H9 (cell line): ENCODE measurements around the gene DPCD. TPM values are rescaled to one million over a fixed set of nuclear protein-coding genes. Genes with fewer than 3 reads are reported as not detected.

Experiments
- DNase-seq: peaks from one replicate; pipeline ENCODE4 v3.0.0-alpha.2; 2017
- H2AFZ ChIP-seq: one replicate; pipeline ENCODE4 v1.6.1; 2013; ENCODE audit warnings: mild to moderate bottlenecking, low read length, control low read depth, moderate library complexity
- H2AK5ac ChIP-seq: 2 replicates; pipeline ENCODE4 v1.6.1; 2013; ENCODE audit warnings: low read length, control low read depth, mixed read lengths; ENCODE audit not compliant: insufficient read length
- H2BK120ac ChIP-seq: one replicate; pipeline ENCODE4 v1.6.1; 2013; ENCODE audit warnings: low read depth, mild to moderate bottlenecking, low read length, control low read depth, inconsistent platforms; ENCODE audit not compliant: poor library complexity, severe bottlenecking
- H2BK12ac ChIP-seq: 2 replicates; pipeline ENCODE4 v1.6.1; 2013; ENCODE audit warnings: low read length, control low read depth, mixed read lengths, low read depth; ENCODE audit not compliant: insufficient read length
- H2BK15ac ChIP-seq: 2 replicates; pipeline ENCODE4 v1.6.1; 2013; ENCODE audit warnings: low read depth, low read length, control low read depth
- H2BK20ac ChIP-seq: one replicate; pipeline ENCODE4 v1.6.1; 2013; ENCODE audit warnings: low read depth, mild to moderate bottlenecking, low read length, control low read depth, inconsistent platforms; ENCODE audit not compliant: poor library complexity, severe bottlenecking
- H2BK5ac ChIP-seq: 2 replicates; pipeline ENCODE4 v1.6.1; 2013; ENCODE audit warnings: low read length, control low read depth, mixed read lengths; ENCODE audit not compliant: insufficient read length
- H3K14ac ChIP-seq: 2 replicates; pipeline ENCODE4 v1.6.1; 2013; ENCODE audit warnings: low read length, control low read depth; ENCODE audit not compliant: insufficient read depth
- H3K18ac ChIP-seq: 2 replicates; pipeline ENCODE4 v1.6.1; 2013; ENCODE audit warnings: low read depth, mild to moderate bottlenecking, mixed read lengths, low read length, control low read depth; ENCODE audit not compliant: insufficient read length
- H3K23ac ChIP-seq: 2 replicates; pipeline ENCODE4 v1.6.1; 2013; ENCODE audit warnings: low read length, control low read depth, mixed read lengths, low read depth; ENCODE audit not compliant: insufficient read length
- H3K23me2 ChIP-seq: 2 replicates; pipeline ENCODE4 v1.6.1; 2013; ENCODE audit warnings: low read depth, mild to moderate bottlenecking, mixed read lengths, low read length, control low read depth; ENCODE audit not compliant: insufficient read length, poor library complexity, severe bottlenecking
- H3K27ac ChIP-seq: 2 replicates; pipeline ENCODE4 v1.5.1; 2013; ENCODE audit warnings: low read length, control low read depth, mixed read lengths, low read depth; ENCODE audit not compliant: insufficient read length
- H3K27me3 ChIP-seq: 2 replicates; pipeline ENCODE4 v1.6.1; 2013; ENCODE audit warnings: low read length, control low read depth, inconsistent platforms; ENCODE audit not compliant: insufficient read depth
- H3K4ac ChIP-seq: 2 replicates; pipeline ENCODE4 v1.6.1; 2013; ENCODE audit warnings: low read depth, mild to moderate bottlenecking, control low read depth, inconsistent platforms, low read length, moderate library complexity
- H3K4me1 ChIP-seq: 2 replicates; pipeline ENCODE4 v1.6.1; 2013; ENCODE audit warnings: low read length, control low read depth, inconsistent platforms; ENCODE audit not compliant: insufficient read depth
- H3K4me2 ChIP-seq: 2 replicates; pipeline ENCODE4 v1.6.1; 2013; ENCODE audit warnings: low read length, control low read depth, mixed read lengths; ENCODE audit not compliant: insufficient read length, insufficient read depth
- H3K56ac ChIP-seq: 2 replicates; pipeline ENCODE4 v1.6.1; 2013; ENCODE audit warnings: low read depth, mild to moderate bottlenecking, mixed read lengths, low read length, control low read depth; ENCODE audit not compliant: insufficient read length
- H3K79me1 ChIP-seq: 2 replicates; pipeline ENCODE4 v1.6.1; 2013; ENCODE audit warnings: low read depth, mild to moderate bottlenecking, moderate library complexity, low read length, control low read depth, inconsistent platforms; ENCODE audit not compliant: insufficient read depth, poor library complexity, severe bottlenecking
- H3K79me2 ChIP-seq: 2 replicates; pipeline ENCODE4 v1.6.1; 2013; ENCODE audit warnings: low read length, control low read depth, inconsistent platforms; ENCODE audit not compliant: insufficient read depth
- H3K9ac ChIP-seq: 2 replicates; pipeline ENCODE4 v1.6.1; 2013; ENCODE audit warnings: low read length, control low read depth, mixed read lengths; ENCODE audit not compliant: insufficient read length; ENCODE audit errors: extremely low read depth
- H3K9me3 ChIP-seq: one replicate; pipeline ENCODE4 v1.6.1; 2013; ENCODE audit warnings: low read depth, low read length, inconsistent platforms; ENCODE audit not compliant: control insufficient read depth
- H3T11ph ChIP-seq: one replicate; pipeline ENCODE4 v1.6.1; 2013; ENCODE audit warnings: mild to moderate bottlenecking, low read length, control low read depth, inconsistent platforms
- H4K20me1 ChIP-seq: one replicate; pipeline ENCODE4 v1.6.1; 2013; ENCODE audit not compliant: control insufficient read depth, insufficient read length, insufficient read depth
- H4K5ac ChIP-seq: 2 replicates; pipeline ENCODE4 v1.6.1; 2013; ENCODE audit warnings: low read depth, mild to moderate bottlenecking, mixed read lengths, low read length, control low read depth; ENCODE audit not compliant: insufficient read length
- H4K8ac ChIP-seq: replicated peaks from 2 replicates; pipeline ENCODE4 v1.6.1; 2013; ENCODE audit warnings: low read length, control low read depth, mixed read lengths, low read depth; ENCODE audit not compliant: insufficient read length
- H4K91ac ChIP-seq: 2 replicates; pipeline ENCODE4 v1.6.1; 2013; ENCODE audit warnings: low read depth, mild to moderate bottlenecking, moderate library complexity, mixed read lengths, low read length, control low read depth; ENCODE audit not compliant: insufficient read length
- H3K27ac Mint-ChIP-seq, 3 experiments: 2 replicates in 2 of 3; 3 replicates in 1 of 3; pipeline ENCODE4 v1.8.0; 2020 to 2021; ENCODE audit warnings: mixed read lengths in 3 of 3, mild to moderate bottlenecking in 1 of 3, moderate library complexity in 1 of 3
- H3K27me3 Mint-ChIP-seq: 2 replicates; pipeline ENCODE4 v1.8.0; 2021; ENCODE audit warnings: low read depth, mild to moderate bottlenecking, moderate library complexity, mixed read lengths
- H3K36me3 Mint-ChIP-seq, 3 experiments: 2 replicates in 2 of 3; 3 replicates in 1 of 3; pipeline ENCODE4 v1.8.0; 2020 to 2021; ENCODE audit warnings: low read depth in 3 of 3, mixed read lengths in 3 of 3; ENCODE audit not compliant: insufficient read depth in 1 of 3
- H3K4me1 Mint-ChIP-seq, 2 experiments: 2 replicates each; pipeline ENCODE4 v1.8.0; 2020; ENCODE audit warnings: mixed read lengths in 2 of 2
- H3K4me3 Mint-ChIP-seq, 2 experiments: 2 replicates in 1 of 2; 3 replicates in 1 of 2; pipeline ENCODE4 v1.8.0; 2020 to 2021; ENCODE audit warnings: mild to moderate bottlenecking in 2 of 2, mixed read lengths in 2 of 2, moderate library complexity in 1 of 2
- H3K9me3 Mint-ChIP-seq, 2 experiments: 2 replicates in 1 of 2; 3 replicates in 1 of 2; pipeline ENCODE4 v1.8.0; 2020; ENCODE audit warnings: mild to moderate bottlenecking in 2 of 2, mixed read lengths in 2 of 2, moderate library complexity in 1 of 2
- WGBS: extraction: QIAGEN DNeasy Blood & Tissue Kit; methylation state at CpG from one replicate; pipeline ENCODE4 v1.1.7; 2013; ENCODE audit warnings: missing lambda C conversion rate, low lambda C conversion rate, mixed read lengths; ENCODE audit not compliant: insufficient read length; ENCODE audit errors: extremely low coverage; 5-methylcytosine and 5-hydroxymethylcytosine counted together
- total RNA-seq: library from RNA; stranded (reverse); gene quantifications from 2 replicates; pipeline ENCODE4 v1.2.1, GENCODE V29; 2021
- TF ChIP-seq, protein P1 (sequence below): fragments of 200-600 bp; sonication (generic); conservative IDR thresholded peaks from 3 replicates; pipeline ENCODE4 v1.8.0; 2021; ENCODE audit warnings: antibody characterized with exemption, mild to moderate bottlenecking

Gene DPCD
- total RNA-seq, 1 experiment from 2014 or later: 21.8 TPM

DNA sequence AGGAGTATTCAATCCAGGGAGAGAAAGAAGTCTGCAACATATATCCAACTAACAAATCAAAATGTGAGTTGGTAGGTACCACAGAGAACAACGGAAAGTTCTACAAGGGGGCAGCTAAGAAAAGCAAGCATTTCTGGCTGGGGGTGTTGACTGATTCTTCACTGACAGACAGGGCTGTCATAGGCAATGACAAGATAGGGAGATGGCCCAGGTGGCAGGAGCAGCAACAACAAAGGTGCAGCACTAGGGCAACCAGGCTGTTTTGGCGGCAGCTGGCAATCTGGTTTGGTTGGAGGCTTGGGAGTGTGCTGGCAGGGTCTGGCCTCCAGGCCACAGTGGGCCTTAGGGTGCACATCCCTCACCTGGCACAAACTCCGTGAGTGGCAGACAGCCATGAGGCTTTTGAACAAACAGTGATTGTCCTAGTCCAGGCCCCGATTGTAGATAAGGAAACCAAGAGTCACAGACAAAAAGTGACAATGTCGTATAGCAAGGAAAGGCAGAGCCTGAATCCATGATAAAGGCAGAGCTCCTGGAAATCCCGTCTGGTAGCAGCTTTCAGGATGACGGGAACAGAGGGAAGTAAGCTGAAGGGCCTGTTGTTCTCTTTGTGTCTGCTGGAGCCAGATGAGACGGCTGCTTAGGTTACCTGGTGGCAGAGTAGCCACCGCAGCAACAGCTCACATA, 28.4 kb downstream of the DPCD start:
- Histone ChIP-seq H3K4ac (no peak overlapping the region), H3K23ac (no peak overlapping the region), H2BK5ac (no peak overlapping the region), H4K5ac (no peak overlapping the region), H3K14ac (no peak overlapping the region), H3K9me3 (no peaks in the 10 kb centered on the region), H4K91ac (no peak overlapping the region), H3K27ac (no peak overlapping the region), H3T11ph (no peak overlapping the region), H2BK12ac (no peak overlapping the region), H3K79me2 (no peaks in the 10 kb centered on the region), H2AK5ac (no peak overlapping the region), H3K56ac (no peak overlapping the region), H2BK15ac (no peak overlapping the region), H4K8ac (no peak overlapping the region), H2BK20ac (no peak overlapping the region), H3K18ac (no peak overlapping the region), H3K27me3 (no peaks in the 10 kb centered on the region), H4K20me1 (no peaks in the 10 kb centered on the region), H3K79me1 (no peaks in the 10 kb centered on the region), H2BK120ac (no peak overlapping the region), H3K4me2 (no peak overlapping the region), H3K9ac (no peak overlapping the region), H2AFZ (no peak overlapping the region), H3K23me2 (no peaks in the 10 kb centered on the region), H3K4me1 (no peaks in the 10 kb centered on the region; the same call in 1 of the 2 replicates)
- Mint-ChIP-seq H3K36me3 (peaks cover 0 to 5% (median 3%) of the 10 kb centered on the region in 3 experiments; a peak in 5 of 7 replicates), H3K27ac (peak overlapping the region in 1 of 3 experiments; percentile 44; a peak in 1 of 7 replicates), H3K4me1 (peaks cover 39 to 56% of the 10 kb centered on the region in 2 experiments), H3K9me3 (no peaks in the 10 kb centered on the region), H3K27me3 (no peaks in the 10 kb centered on the region; the same call in 1 of the 2 replicates), H3K4me3 (no peak overlapping the region)
- TF ChIP-seq, protein P1, sequence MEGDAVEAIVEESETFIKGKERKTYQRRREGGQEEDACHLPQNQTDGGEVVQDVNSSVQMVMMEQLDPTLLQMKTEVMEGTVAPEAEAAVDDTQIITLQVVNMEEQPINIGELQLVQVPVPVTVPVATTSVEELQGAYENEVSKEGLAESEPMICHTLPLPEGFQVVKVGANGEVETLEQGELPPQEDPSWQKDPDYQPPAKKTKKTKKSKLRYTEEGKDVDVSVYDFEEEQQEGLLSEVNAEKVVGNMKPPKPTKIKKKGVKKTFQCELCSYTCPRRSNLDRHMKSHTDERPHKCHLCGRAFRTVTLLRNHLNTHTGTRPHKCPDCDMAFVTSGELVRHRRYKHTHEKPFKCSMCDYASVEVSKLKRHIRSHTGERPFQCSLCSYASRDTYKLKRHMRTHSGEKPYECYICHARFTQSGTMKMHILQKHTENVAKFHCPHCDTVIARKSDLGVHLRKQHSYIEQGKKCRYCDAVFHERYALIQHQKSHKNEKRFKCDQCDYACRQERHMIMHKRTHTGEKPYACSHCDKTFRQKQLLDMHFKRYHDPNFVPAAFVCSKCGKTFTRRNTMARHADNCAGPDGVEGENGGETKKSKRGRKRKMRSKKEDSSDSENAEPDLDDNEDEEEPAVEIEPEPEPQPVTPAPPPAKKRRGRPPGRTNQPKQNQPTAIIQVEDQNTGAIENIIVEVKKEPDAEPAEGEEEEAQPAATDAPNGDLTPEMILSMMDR: no peak
- no peak for DNase-seq
- no CpG with 5 or more reads among the region's 9 CpGs for WGBS
